Activated B cell treated with CpG ODN at 0.5 μM for 24 hours (primary cell): ENCODE data around the gene RNF125. TPM values are rescaled to one million over a fixed set of nuclear protein-coding genes. Genes with fewer than 3 reads are reported as not detected.

Experiments used
- ATAC-seq: fragments of 200-7000 bp; cut with Tn5 transposase; one replicate; pipeline ENCODE4 v1.10.0; 2021; ENCODE audit warnings: low read depth, mild to moderate bottlenecking, moderate library complexity
- CTCF ChIA-PET: fragments of 350-600 bp; sonication (Branson Sonifier 250); formaldehyde crosslinking; loops from one replicate; lab custom pipeline; 2021; ENCODE audit warnings: antibody characterized with exemption; lab: Charles Lee
- POLR2A ChIA-PET: fragments of 350-600 bp; sonication (Branson Sonifier 250); formaldehyde crosslinking; loops from one replicate; lab custom pipeline; 2021; ENCODE audit warnings: antibody characterized with exemption; lab: Charles Lee
- DNase-seq: peaks from one replicate; pipeline ENCODE4 v3.0.0; 2022
- H3K27ac Mint-ChIP-seq: one replicate; pipeline ENCODE4 v1.8.0; 2020; ENCODE audit warnings: mixed read lengths
- H3K27me3 Mint-ChIP-seq: one replicate; pipeline ENCODE4 v1.8.0; 2021; ENCODE audit warnings: mixed read lengths
- H3K36me3 Mint-ChIP-seq: one replicate; pipeline ENCODE4 v1.8.0; 2021; ENCODE audit warnings: low read depth, mixed read lengths
- H3K4me1 Mint-ChIP-seq: one replicate; pipeline ENCODE4 v1.8.0; 2021; ENCODE audit warnings: mixed read lengths
- H3K4me3 Mint-ChIP-seq: one replicate; pipeline ENCODE4 v1.8.0; 2020; ENCODE audit warnings: mild to moderate bottlenecking, mixed read lengths
- H3K9me3 Mint-ChIP-seq: one replicate; pipeline ENCODE4 v1.8.0; 2020; ENCODE audit warnings: mixed read lengths
- CTCF ChIP-seq: fragments of 200-600 bp; IDR thresholded peaks from one replicate; pipeline ENCODE4 v1.8.0; 2022; ENCODE audit warnings: antibody characterized with exemption, mild to moderate bottlenecking
- intact Hi-C: fragments of 100-400 bp; cut with micrococcal nuclease; formaldehyde crosslinking; loops from one replicate; pipeline ENCODE4 v1.15.1; 2024
- total RNA-seq: library from RNA; stranded (reverse); gene quantifications from 2 replicates; pipeline ENCODE4 v1.2.3, GENCODE V29; 2022

The RNF125 gene
- total RNA-seq, 1 donor from 2014 or later = 2.1 TPM

DNA sequence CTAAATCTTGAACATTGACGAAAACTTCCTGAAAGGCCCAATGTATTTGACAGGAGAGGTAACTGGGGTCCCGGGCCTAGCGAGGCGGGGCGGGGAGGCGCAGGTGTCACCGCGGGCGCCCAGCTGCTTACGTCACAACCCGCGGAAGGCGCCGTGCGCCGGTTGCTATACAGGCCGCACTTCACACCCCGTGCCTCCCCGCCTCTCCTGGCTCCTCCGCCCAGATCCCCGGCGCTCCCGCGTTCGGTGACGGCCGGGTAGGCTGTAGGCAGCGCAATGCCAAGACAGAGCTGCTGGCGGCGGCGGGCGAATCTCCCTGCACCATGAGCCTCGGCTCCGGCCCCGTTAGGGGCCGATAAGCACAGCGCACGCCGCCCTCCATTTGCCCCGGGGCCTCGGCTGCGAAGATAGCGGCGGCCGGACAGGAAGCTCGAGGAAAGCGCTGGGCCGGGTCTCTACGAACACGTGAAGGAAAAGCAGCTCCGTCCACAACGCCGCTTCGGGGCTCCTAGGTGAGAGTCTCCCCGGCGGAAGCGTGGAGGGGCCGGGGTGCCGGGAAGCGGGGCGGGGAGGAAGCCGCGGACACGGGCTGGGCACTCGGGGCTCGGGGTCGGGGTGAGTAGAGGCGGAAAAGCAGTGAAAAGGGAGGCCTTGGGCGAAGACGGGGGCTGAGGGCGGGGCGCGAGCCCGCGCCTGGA is 73.2 kb downstream of the RNF125 start, which contains the start of gene RNF138:
Gene RNF138, plus strand, starts transcription at position 151 of the 698 bp plus-strand sequence. CDS start 903 bp downstream, outside the sequence.
- Mint-ChIP-seq H3K9me3 (no peaks in the 10 kb centered on the region), H3K4me1 (peaks cover 41% of the 10 kb centered on the region), H3K27ac (peak within 1 kb of the TSS; percentile 96), H3K36me3 (peaks cover 41% of the 10 kb centered on the region), H3K4me3 (peak within 1 kb of the TSS; percentile 96), H3K27me3 (no peaks in the 10 kb centered on the region)
- no peak for TF ChIP-seq CTCF
- POLR2A ChIA-PET = interaction anchor here (0.7 to 4.3 kb wide), 15 partner anchors 8 to 679 kb away, joined by 3 to 110 read pairs (median 5); partner anchors contain the start of genes RNF125 and TRAPPC8
- CTCF ChIA-PET = interaction anchor here (2.2 kb wide), 1 partner anchor 19 kb away, joined by 7 read pairs; no protein-coding TSS in a partner anchor
- ATAC-seq (peak; percentile 45), DNase-seq (peak; percentile 86)
- intact Hi-C loops = loop anchor here (1.0 to 10.0 kb wide), 11 partner anchors 15 to 823 kb away; partner anchors contain the start of genes B4GALT6, GAREM1, KLHL14 and RNF125

GRCh38 chr18:32092422-32093101 is 73.9 kb downstream of the RNF125 start:
- ChIA-PET CTCF (interaction anchor here (2.2 kb wide), 1 partner anchor 20 kb away, joined by 7 read pairs; no protein-coding TSS in a partner anchor), POLR2A (interaction anchor here (0.7 to 4.3 kb wide), 15 partner anchors 9 to 679 kb away, joined by 3 to 110 read pairs (median 5); partner anchors contain the start of genes RNF125 and TRAPPC8)
- peak; percentile 90 for ATAC-seq
- Mint-ChIP-seq H3K4me3 (peak overlapping the region; percentile 98), H3K4me1 (peaks cover 44% of the 10 kb centered on the region), H3K27me3 (no peaks in the 10 kb centered on the region), H3K9me3 (no peaks in the 10 kb centered on the region), H3K27ac (peak overlapping the region; percentile 96), H3K36me3 (peaks cover 44% of the 10 kb centered on the region)
- intact Hi-C loops = loop anchor here (1.0 to 10.0 kb wide), 11 partner anchors 7 to 822 kb away; partner anchors contain the start of genes B4GALT6, GAREM1, KLHL14 and RNF125
- no peak for TF ChIP-seq CTCF
- peak; percentile 100 for DNase-seq

DNA sequence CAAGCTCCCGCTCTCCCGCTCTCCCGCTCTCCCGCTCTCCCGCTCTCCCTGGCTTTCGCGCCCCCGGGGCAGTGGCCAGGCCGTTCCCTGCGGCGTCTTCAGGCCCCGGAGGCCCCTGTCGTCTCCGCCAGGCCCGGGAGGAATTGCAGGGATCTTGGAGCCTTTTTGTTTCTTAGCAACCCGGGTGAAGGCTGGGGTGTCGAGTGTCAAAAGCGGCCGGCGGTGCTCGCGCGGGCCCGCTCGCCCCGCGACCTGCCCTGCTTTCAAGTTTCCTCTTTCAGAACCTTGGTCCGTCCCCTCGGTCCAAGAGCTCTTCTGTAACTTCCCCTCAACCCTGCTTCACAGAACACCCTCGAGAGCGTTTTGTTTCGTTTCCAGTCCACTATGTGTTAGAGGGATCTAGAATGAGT is 74.5 kb downstream of the RNF125 start:
- intact Hi-C loops = loop anchor here (1.0 to 10.0 kb wide), 9 partner anchors 8 to 822 kb away; partner anchors contain the start of genes B4GALT6, GAREM1 and KLHL14
- no peak for TF ChIP-seq CTCF
- ATAC-seq (peak; percentile 32), DNase-seq (peak; percentile 55)
- ChIA-PET CTCF (no interaction called here), POLR2A (interaction anchor here (0.5 to 4.3 kb wide), 8 partner anchors 9 to 848 kb away, joined by 3 to 110 read pairs (median 4); partner anchors contain the start of genes RNF125 and TRAPPC8)
- H3K27me3 Mint-ChIP-seq = no peaks in the 10 kb centered on the region
- H3K9me3 Mint-ChIP-seq = no peaks in the 10 kb centered on the region
- peaks cover 44% of the 10 kb centered on the region for H3K36me3 Mint-ChIP-seq
- peak overlapping the region; percentile 98 for H3K4me3 Mint-ChIP-seq
- peak overlapping the region; percentile 96 for H3K27ac Mint-ChIP-seq
- peaks cover 44% of the 10 kb centered on the region for H3K4me1 Mint-ChIP-seq

- H3K27me3 Mint-ChIP-seq = no peaks in the 10 kb centered on the region
- no peak for DNase-seq
- no peak for TF ChIP-seq CTCF
- peaks cover 44% of the 10 kb centered on the region for H3K4me1 Mint-ChIP-seq
- intact Hi-C loops = loop anchor here (1.0 to 10.0 kb wide), 9 partner anchors 8 to 821 kb away; partner anchors contain the start of genes B4GALT6, GAREM1 and KLHL14
- no peaks in the 10 kb centered on the region for H3K9me3 Mint-ChIP-seq
- H3K4me3 Mint-ChIP-seq = peak overlapping the region; percentile 98
- peak overlapping the region; percentile 96 for H3K27ac Mint-ChIP-seq
- peaks cover 44% of the 10 kb centered on the region for H3K36me3 Mint-ChIP-seq
- POLR2A ChIA-PET = interaction anchor here (0.5 to 4.3 kb wide), 7 partner anchors 10 to 848 kb away, joined by 3 to 110 read pairs (median 4); partner anchors contain the start of genes RNF125 and TRAPPC8
- ATAC-seq = no peak
- CTCF ChIA-PET = interaction anchor here (0.5 kb wide), 1 partner anchor 16 kb away, joined by 4 read pairs; no protein-coding TSS in a partner anchor
These were observed 74.9 kb downstream of the RNF125 start for GRCh38 chr18:32093523-32093922.
